GM21786 (cell line): Measurements from ENCODE around the gene FBXL7.
"Not testable (repeated sequence)": the region's sequence is repeated elsewhere in the genome, so short reads cannot be mapped to it uniquely, and the experiment has no call there.

ENCODE experiments used
- ATAC-seq: cut with Tn5 transposase; IDR thresholded peaks from one replicate; pipeline ENCODE4 v1.9.1; 2021; ENCODE audit not compliant: unreplicated experiment

Gene FBXL7

GRCh38 chr5:15852217-15852616, 352.2 kb downstream of the FBXL7 start:
- no peak for ATAC-seq

GRCh38 chr5:15852949-15853348, 353.0 kb downstream of the FBXL7 start:
- no peak for ATAC-seq

GRCh38 chr5:15858326-15858725, 358.3 kb downstream of the FBXL7 start:
- ATAC-seq: no peak

- ATAC-seq: no peak
Observed at GRCh38 chr5:15864536-15865215, 364.7 kb downstream of the FBXL7 start.

- not testable (repeated sequence) for ATAC-seq
Observed at GRCh38 chr5:15872259-15872658, 372.3 kb downstream of the FBXL7 start.

- ATAC-seq: no peak
Observed at GRCh38 chr5:15877914-15878313, 377.9 kb downstream of the FBXL7 start.

GRCh38 chr5:15880201-15880600, 380.2 kb downstream of the FBXL7 start:
- ATAC-seq: no peak

GRCh38 chr5:15885156-15885555, 385.2 kb downstream of the FBXL7 start:
- no peak for ATAC-seq

GRCh38 chr5:15886156-15886555, 386.2 kb downstream of the FBXL7 start:
- ATAC-seq: no peak

- ATAC-seq: no peak
Observed at GRCh38 chr5:15887093-15887492, 387.1 kb downstream of the FBXL7 start.

GRCh38 chr5:15889001-15889400, 389.0 kb downstream of the FBXL7 start:
- no peak for ATAC-seq

- no peak for ATAC-seq
Observed at GRCh38 chr5:15893866-15894265, 393.9 kb downstream of the FBXL7 start.

GRCh38 chr5:15897656-15898055, 397.7 kb downstream of the FBXL7 start:
- no peak for ATAC-seq

GRCh38 chr5:15898641-15899040, 398.7 kb downstream of the FBXL7 start:
- ATAC-seq: no peak

- ATAC-seq: no peak
Observed at GRCh38 chr5:15899481-15899880, 399.5 kb downstream of the FBXL7 start.

GRCh38 chr5:15901151-15901550, 401.2 kb downstream of the FBXL7 start:
- no peak for ATAC-seq

- no peak for ATAC-seq
Observed at GRCh38 chr5:15902066-15902465, 402.1 kb downstream of the FBXL7 start.

GRCh38 chr5:15904899-15905830, 405.2 kb downstream of the FBXL7 start:
- ATAC-seq: no peak

GRCh38 chr5:15914638-15915037, 414.7 kb downstream of the FBXL7 start:
- ATAC-seq: no peak

- ATAC-seq: no peak
Observed at GRCh38 chr5:15926586-15926985, 426.6 kb downstream of the FBXL7 start.

- no peak for ATAC-seq
Observed at GRCh38 chr5:15927710-15928380, 427.9 kb downstream of the FBXL7 start.
